Measurements from ENCODE around the gene TGFBR3L. TPM values are rescaled to one million over a fixed set of nuclear protein-coding genes. Genes with fewer than 3 reads are reported as not detected.
A peak's percentile ranks its signal among the peaks of the same experiment; 100 is the strongest.

TGFBR3L gene
- total and polyA plus RNA-seq, 2 of the 13 experiments (the other 11 are each of a cell fraction or from before 2014, with no cell fraction given), result 0.20 to 1.0 TPM

DNA sequence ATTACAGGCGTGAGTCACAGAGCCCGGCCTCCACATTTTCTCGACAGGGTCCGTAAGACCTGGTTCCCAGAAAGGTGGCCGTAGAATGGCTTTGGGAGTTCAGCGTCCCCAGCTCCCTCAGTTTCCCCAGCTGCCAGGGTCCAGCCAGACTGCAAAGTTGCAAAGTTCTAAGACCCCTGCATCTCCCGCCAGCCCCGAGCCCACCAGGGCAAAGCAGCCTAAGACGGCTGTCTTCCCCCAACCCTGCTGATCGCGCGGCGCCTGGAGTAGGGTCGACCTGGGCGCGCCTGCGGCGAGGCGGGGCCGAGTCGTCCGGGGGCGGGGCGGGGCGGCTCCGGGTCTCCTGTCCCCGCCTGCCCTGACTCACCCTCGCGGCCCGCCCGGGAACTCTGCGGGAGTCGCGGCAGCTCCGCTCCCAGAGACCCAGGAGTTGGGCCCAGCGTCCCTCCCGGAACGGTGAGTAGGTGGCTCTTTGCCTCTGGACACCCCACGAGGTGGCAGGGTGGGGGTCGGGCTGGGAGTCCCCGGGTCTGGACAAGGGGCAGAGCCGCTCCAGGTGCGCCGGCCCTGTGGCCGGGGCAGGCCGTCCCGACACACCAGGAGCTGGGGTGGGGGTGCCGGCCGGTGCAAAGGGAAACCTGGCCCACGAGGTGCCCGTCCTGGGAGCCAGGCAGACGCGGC lies 26.3 kb upstream of the TGFBR3L start, which contains the start of gene LRRC8E (continued):
- peak; percentile 77 for TF ChIP-seq POLR2G (IDR thresholded peaks at IDR 0.05; ENCODE audit: low read depth, low read length)
- peak; percentile 76 for TF ChIP-seq SAP130 (CRISPR knock-in tag; IDR thresholded peaks at IDR 0.05; ENCODE audit: low read depth)
- no peak for TF ChIP-seq GLMP (CRISPR knock-in tag; IDR thresholded peaks at IDR 0.05; ENCODE audit: borderline replicate concordance)
- TF ChIP-seq PPARG (CRISPR knock-in tag; conservative IDR thresholded peaks at IDR 0.05), result no peak
- no peak for TF ChIP-seq PHB2 (IDR thresholded peaks at IDR 0.05; ENCODE audit: partially characterized antibody)
- TF ChIP-seq, protein P1, sequence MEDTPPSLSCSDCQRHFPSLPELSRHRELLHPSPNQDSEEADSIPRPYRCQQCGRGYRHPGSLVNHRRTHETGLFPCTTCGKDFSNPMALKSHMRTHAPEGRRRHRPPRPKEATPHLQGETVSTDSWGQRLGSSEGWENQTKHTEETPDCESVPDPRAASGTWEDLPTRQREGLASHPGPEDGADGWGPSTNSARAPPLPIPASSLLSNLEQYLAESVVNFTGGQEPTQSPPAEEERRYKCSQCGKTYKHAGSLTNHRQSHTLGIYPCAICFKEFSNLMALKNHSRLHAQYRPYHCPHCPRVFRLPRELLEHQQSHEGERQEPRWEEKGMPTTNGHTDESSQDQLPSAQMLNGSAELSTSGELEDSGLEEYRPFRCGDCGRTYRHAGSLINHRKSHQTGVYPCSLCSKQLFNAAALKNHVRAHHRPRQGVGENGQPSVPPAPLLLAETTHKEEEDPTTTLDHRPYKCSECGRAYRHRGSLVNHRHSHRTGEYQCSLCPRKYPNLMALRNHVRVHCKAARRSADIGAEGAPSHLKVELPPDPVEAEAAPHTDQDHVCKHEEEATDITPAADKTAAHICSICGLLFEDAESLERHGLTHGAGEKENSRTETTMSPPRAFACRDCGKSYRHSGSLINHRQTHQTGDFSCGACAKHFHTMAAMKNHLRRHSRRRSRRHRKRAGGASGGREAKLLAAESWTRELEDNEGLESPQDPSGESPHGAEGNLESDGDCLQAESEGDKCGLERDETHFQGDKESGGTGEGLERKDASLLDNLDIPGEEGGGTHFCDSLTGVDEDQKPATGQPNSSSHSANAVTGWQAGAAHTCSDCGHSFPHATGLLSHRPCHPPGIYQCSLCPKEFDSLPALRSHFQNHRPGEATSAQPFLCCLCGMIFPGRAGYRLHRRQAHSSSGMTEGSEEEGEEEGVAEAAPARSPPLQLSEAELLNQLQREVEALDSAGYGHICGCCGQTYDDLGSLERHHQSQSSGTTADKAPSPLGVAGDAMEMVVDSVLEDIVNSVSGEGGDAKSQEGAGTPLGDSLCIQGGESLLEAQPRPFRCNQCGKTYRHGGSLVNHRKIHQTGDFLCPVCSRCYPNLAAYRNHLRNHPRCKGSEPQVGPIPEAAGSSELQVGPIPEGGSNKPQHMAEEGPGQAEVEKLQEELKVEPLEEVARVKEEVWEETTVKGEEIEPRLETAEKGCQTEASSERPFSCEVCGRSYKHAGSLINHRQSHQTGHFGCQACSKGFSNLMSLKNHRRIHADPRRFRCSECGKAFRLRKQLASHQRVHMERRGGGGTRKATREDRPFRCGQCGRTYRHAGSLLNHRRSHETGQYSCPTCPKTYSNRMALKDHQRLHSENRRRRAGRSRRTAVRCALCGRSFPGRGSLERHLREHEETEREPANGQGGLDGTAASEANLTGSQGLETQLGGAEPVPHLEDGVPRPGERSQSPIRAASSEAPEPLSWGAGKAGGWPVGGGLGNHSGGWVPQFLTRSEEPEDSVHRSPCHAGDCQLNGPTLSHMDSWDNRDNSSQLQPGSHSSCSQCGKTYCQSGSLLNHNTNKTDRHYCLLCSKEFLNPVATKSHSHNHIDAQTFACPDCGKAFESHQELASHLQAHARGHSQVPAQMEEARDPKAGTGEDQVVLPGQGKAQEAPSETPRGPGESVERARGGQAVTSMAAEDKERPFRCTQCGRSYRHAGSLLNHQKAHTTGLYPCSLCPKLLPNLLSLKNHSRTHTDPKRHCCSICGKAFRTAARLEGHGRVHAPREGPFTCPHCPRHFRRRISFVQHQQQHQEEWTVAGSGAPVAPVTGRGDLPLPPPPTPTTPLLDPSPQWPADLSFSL (CRISPR knock-in tag; IDR thresholded peaks at IDR 0.05), result no peak
- TF ChIP-seq TBX2 (CRISPR knock-in tag; IDR thresholded peaks at IDR 0.05; ENCODE audit: borderline replicate concordance), result 0 out of 2 replicates have a peak, but pooled peaks have one; percentile 22
- TF ChIP-seq YEATS4 (CRISPR knock-in tag; IDR thresholded peaks at IDR 0.05; ENCODE audit: borderline replicate concordance), result peak; percentile 41; the same call in 1 of the 2 replicates
- peak; percentile 51; the same call in 1 of the 2 replicates for TF ChIP-seq KLF9 (CRISPR knock-in tag; IDR thresholded peaks at IDR 0.05; ENCODE audit: low read depth)
- TF ChIP-seq, protein P2, sequence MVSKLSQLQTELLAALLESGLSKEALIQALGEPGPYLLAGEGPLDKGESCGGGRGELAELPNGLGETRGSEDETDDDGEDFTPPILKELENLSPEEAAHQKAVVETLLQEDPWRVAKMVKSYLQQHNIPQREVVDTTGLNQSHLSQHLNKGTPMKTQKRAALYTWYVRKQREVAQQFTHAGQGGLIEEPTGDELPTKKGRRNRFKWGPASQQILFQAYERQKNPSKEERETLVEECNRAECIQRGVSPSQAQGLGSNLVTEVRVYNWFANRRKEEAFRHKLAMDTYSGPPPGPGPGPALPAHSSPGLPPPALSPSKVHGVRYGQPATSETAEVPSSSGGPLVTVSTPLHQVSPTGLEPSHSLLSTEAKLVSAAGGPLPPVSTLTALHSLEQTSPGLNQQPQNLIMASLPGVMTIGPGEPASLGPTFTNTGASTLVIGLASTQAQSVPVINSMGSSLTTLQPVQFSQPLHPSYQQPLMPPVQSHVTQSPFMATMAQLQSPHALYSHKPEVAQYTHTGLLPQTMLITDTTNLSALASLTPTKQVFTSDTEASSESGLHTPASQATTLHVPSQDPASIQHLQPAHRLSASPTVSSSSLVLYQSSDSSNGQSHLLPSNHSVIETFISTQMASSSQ (IDR thresholded peaks at IDR 0.05; ENCODE audit: low read depth), result no peak
- TF ChIP-seq, protein P2 (CRISPR knock-in tag; IDR thresholded peaks at IDR 0.05; ENCODE audit: borderline replicate concordance), result no peak
- TF ChIP-seq NFATC3 (CRISPR knock-in tag; IDR thresholded peaks at IDR 0.05), result no peak
- TF ChIP-seq TCF7 (IDR thresholded peaks at IDR 0.05; ENCODE audit: low read depth), result no peak
- no peak for TF ChIP-seq FOXK1 (CRISPR knock-in tag; IDR thresholded peaks at IDR 0.05; ENCODE audit: borderline replicate concordance, low read depth)
- TF ChIP-seq THAP11 (CRISPR knock-in tag; IDR thresholded peaks at IDR 0.05), result 0 out of 2 replicates have a peak, but pooled peaks have one; percentile 21
- TF ChIP-seq MAFF (IDR thresholded peaks at IDR 0.05; ENCODE audit: low read depth, low read length), result no peak
- TF ChIP-seq SSRP1 (CRISPR knock-in tag; IDR thresholded peaks at IDR 0.05), result no peak
- no peak for TF ChIP-seq ZNF292 (CRISPR knock-in tag; IDR thresholded peaks at IDR 0.05; ENCODE audit: borderline replicate concordance, low read depth)

All from HepG2 (cell line).